Liver (tissue), 9 donors: ENCODE measurements around the gene CIZ1. TPM values are rescaled to one million over a fixed set of nuclear protein-coding genes. Genes with fewer than 3 reads are reported as not detected.

Experiments
- DNase-seq: peaks from one replicate; pipeline ENCODE4 v3.0.0-alpha.2; 2017; ENCODE audit warnings: low spot score
- H3K27ac ChIP-seq, 2 donors: one replicate each; pipeline ENCODE4 v1.7.0; 2013; ENCODE audit warnings: inconsistent platforms in 2 of 2, low read length in 2 of 2, control low read depth in 1 of 2, low read depth in 1 of 2, mild to moderate bottlenecking in 1 of 2
- H3K27me3 ChIP-seq, 4 donors: one replicate each; pipeline versions ENCODE4 v1.6.1 to v1.7.0; 2013; ENCODE audit warnings: low read length in 3 of 4, inconsistent platforms in 1 of 4, mild to moderate bottlenecking in 1 of 4, moderate library complexity in 1 of 4; ENCODE audit not compliant: control insufficient read depth in 4 of 4, insufficient read depth in 4 of 4
- H3K36me3 ChIP-seq, 4 donors: one replicate each; pipeline versions ENCODE4 v1.6.1 to v1.7.0; 2013; ENCODE audit warnings: low read length in 3 of 4, mild to moderate bottlenecking in 3 of 4, low read depth in 1 of 4, moderate library complexity in 1 of 4; ENCODE audit not compliant: control insufficient read depth in 4 of 4, insufficient read depth in 3 of 4
- H3K4me1 ChIP-seq, 4 donors: one replicate each; pipeline versions ENCODE4 v1.6.1 to v1.7.0; 2013; ENCODE audit warnings: low read length in 3 of 4, mild to moderate bottlenecking in 3 of 4, moderate library complexity in 1 of 4; ENCODE audit not compliant: control insufficient read depth in 4 of 4, insufficient read depth in 4 of 4
- H3K4me3 ChIP-seq, 3 donors: one replicate each; pipeline versions ENCODE4 v1.6.1 to v1.7.0; 2013; ENCODE audit warnings: low read length in 3 of 3, control low read depth in 1 of 3, low read depth in 1 of 3, mild to moderate bottlenecking in 1 of 3
- H3K9ac ChIP-seq, 2 donors: one replicate each; pipeline ENCODE4 v1.7.0; 2013; ENCODE audit warnings: low read length in 2 of 2, mild to moderate bottlenecking in 2 of 2, moderate library complexity in 2 of 2, control low read depth in 1 of 2, low read depth in 1 of 2
- H3K9me3 ChIP-seq, 4 donors: one replicate each; pipeline versions ENCODE4 v1.6.1 to v1.7.0; 2013; ENCODE audit warnings: low read length in 3 of 4; ENCODE audit not compliant: control insufficient read depth in 4 of 4
- EGR1 ChIP-seq, 2 donors: IDR thresholded peaks; 2 replicates each; pipeline ENCODE4 v1.6.1; 2016 to 2018; ENCODE audit warnings: antibody characterized with exemption in 2 of 2, low read depth in 2 of 2
- FOXA1 ChIP-seq: IDR thresholded peaks from 2 replicates; pipeline ENCODE4 v1.6.1; 2016; ENCODE audit warnings: antibody characterized with exemption
- FOXA2 ChIP-seq: IDR thresholded peaks from 2 replicates; pipeline ENCODE4 v1.6.1; 2016; ENCODE audit warnings: antibody characterized with exemption
- HNF4A ChIP-seq, 2 donors: conservative IDR thresholded peaks; 2 replicates each; pipeline ENCODE4 v1.6.1; 2016; ENCODE audit warnings: antibody characterized with exemption in 2 of 2, mild to moderate bottlenecking in 2 of 2
- HNF4G ChIP-seq: IDR thresholded peaks from 2 replicates; pipeline ENCODE4 v1.6.1; 2016; ENCODE audit warnings: antibody characterized with exemption
- JUND ChIP-seq, 2 donors: IDR thresholded peaks; 2 replicates each; pipeline ENCODE4 v1.6.1; 2016; ENCODE audit warnings: antibody characterized with exemption in 2 of 2
- NR2F2 ChIP-seq: IDR thresholded peaks from 2 replicates; pipeline ENCODE4 v1.6.1; 2016; ENCODE audit warnings: antibody characterized with exemption
- SP1 ChIP-seq: IDR thresholded peaks from 2 replicates; pipeline ENCODE4 v1.6.1; 2018; ENCODE audit warnings: antibody characterized with exemption, mild to moderate bottlenecking
- TAF1 ChIP-seq: conservative IDR thresholded peaks from 2 replicates; pipeline ENCODE4 v1.6.1; 2016; ENCODE audit warnings: antibody characterized with exemption, mild to moderate bottlenecking
- YY1 ChIP-seq: IDR thresholded peaks from 2 replicates; pipeline ENCODE4 v1.6.1; 2016; ENCODE audit warnings: antibody characterized with exemption, mild to moderate bottlenecking
- WGBS: extraction: QIAGEN DNeasy Blood & Tissue Kit; methylation state at CpG from one replicate; pipeline ENCODE4 v1.1.7; 2013; 5-methylcytosine and 5-hydroxymethylcytosine counted together
- polyA plus RNA-seq, 2 donors: library from polyadenylated mRNA; stranded (reverse) in 1 of 2; unstranded in 1 of 2; fragments of 200-250 nt in 1 of 2; fragments of >200 nt in 1 of 2; fragmentation: Nextera tagmentation in 1 of 2; extraction: Ambion mirVana in 1 of 2; gene quantifications; one replicate each; pipeline versions ENCODE4 v1.2.1 to v1.2.3, GENCODE V29; 2013 to 2015
- total RNA-seq, 2 donors: library from RNA; depleted of rRNA; stranded (reverse); fragments of >200 nt; gene quantifications; one replicate each; pipeline ENCODE4 v1.2.3, GENCODE V29; 2014
- TF ChIP-seq, protein P1 (sequence below): IDR thresholded peaks from 2 replicates; pipeline ENCODE4 v1.6.1; 2016; ENCODE audit warnings: antibody characterized with exemption
- TF ChIP-seq, protein P2 (sequence below): fragments of 150-350 bp; IDR thresholded peaks from 2 replicates; pipeline ENCODE4 v1.5.1; 2017; ENCODE audit warnings: improper control_type of control experiment, low read depth, low read length; ENCODE audit not compliant: missing input control
- TF ChIP-seq, protein P3 (sequence below): IDR thresholded peaks from 2 replicates; pipeline ENCODE4 v1.6.1; 2016; ENCODE audit warnings: antibody characterized with exemption
- TF ChIP-seq, protein P4 (sequence below): IDR thresholded peaks from 2 replicates; pipeline ENCODE4 v1.6.1; 2016; ENCODE audit warnings: antibody characterized with exemption
- donor health status: healthy.
- donor health status: healthy.
- donor health status: healthy.
- donor health status: healthy.
- donor health status: healthy.

Gene CIZ1
- total and polyA plus RNA-seq, 4 donors: 12.5 to 15.5 (median 13.7) TPM

DNA sequence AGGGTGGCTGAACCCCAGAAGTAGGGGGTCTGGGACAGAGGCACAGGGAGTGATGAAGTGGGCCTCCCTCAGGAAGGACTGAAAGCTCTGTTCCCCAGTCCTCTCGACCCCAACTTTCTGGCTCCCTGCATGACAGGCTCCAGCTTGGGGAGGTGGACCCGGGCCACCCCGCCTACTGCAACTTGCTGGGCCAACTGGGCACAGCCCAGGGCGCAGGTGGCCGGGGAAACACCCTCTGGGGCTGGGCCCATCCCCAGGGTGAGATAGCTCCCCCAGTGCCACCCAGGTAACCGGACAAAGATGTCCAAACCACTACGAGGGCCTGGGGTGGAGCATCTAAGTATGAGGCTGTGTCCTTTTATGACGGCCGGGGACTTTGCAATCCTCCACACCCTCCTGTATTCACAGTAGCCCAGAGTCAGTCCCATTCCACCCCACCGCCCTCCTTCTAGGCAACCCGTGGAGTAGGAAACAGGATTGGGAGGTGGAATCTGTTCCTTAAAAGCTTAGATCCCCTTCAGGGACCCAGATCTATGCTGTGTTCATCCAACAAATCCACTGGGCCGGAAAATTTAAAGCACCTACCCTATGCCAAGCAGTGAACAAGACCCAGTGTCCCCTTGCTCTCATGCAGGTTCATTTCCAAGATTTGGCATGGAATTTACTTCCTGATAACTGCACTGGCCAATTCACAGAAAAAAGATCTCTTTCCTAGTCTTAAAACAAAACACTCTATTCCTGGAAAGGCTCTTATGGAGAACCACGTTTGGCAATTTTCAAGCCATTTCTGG lies 31.7 kb upstream of the CIZ1 start (continued):
- TF ChIP-seq, protein P1, sequence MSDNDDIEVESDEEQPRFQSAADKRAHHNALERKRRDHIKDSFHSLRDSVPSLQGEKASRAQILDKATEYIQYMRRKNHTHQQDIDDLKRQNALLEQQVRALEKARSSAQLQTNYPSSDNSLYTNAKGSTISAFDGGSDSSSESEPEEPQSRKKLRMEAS: no peak

DNA sequence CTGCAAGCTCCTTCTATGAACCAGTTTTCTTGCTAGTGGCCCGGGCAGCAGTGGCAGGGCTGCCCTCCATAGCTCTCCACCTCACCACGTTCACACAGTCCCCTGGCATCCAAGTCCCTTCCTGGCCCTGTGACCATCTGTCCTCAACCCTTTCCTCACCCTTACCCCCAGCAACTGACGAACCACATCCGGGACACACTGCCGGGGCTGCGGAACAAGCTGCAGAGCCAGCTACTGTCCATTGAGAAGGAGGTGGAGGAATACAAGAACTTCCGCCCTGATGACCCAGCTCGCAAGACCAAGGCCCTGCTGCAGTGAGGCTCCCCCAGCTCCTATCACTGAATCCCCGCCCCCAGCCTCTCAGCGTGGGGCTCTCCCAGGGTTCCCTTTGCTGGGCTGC lies 30.7 kb upstream of the CIZ1 start:
- H3K27me3 ChIP-seq: no peaks in the 10 kb centered on the region
- no peak for DNase-seq
- TF ChIP-seq, protein P2, sequence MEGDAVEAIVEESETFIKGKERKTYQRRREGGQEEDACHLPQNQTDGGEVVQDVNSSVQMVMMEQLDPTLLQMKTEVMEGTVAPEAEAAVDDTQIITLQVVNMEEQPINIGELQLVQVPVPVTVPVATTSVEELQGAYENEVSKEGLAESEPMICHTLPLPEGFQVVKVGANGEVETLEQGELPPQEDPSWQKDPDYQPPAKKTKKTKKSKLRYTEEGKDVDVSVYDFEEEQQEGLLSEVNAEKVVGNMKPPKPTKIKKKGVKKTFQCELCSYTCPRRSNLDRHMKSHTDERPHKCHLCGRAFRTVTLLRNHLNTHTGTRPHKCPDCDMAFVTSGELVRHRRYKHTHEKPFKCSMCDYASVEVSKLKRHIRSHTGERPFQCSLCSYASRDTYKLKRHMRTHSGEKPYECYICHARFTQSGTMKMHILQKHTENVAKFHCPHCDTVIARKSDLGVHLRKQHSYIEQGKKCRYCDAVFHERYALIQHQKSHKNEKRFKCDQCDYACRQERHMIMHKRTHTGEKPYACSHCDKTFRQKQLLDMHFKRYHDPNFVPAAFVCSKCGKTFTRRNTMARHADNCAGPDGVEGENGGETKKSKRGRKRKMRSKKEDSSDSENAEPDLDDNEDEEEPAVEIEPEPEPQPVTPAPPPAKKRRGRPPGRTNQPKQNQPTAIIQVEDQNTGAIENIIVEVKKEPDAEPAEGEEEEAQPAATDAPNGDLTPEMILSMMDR: no peak
- TF ChIP-seq, protein P1: no peak
- TF ChIP-seq JUND (IDR thresholded peaks at IDR 0.05): no peak
- TF ChIP-seq FOXA2: no peak
- no peak for TF ChIP-seq SP1
- TF ChIP-seq HNF4G: no peak
- no peak for TF ChIP-seq TAF1
- TF ChIP-seq, protein P3, sequence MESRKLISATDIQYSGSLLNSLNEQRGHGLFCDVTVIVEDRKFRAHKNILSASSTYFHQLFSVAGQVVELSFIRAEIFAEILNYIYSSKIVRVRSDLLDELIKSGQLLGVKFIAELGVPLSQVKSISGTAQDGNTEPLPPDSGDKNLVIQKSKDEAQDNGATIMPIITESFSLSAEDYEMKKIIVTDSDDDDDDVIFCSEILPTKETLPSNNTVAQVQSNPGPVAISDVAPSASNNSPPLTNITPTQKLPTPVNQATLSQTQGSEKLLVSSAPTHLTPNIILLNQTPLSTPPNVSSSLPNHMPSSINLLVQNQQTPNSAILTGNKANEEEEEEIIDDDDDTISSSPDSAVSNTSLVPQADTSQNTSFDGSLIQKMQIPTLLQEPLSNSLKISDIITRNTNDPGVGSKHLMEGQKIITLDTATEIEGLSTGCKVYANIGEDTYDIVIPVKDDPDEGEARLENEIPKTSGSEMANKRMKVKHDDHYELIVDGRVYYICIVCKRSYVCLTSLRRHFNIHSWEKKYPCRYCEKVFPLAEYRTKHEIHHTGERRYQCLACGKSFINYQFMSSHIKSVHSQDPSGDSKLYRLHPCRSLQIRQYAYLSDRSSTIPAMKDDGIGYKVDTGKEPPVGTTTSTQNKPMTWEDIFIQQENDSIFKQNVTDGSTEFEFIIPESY: no peak
- TF ChIP-seq, protein P4, sequence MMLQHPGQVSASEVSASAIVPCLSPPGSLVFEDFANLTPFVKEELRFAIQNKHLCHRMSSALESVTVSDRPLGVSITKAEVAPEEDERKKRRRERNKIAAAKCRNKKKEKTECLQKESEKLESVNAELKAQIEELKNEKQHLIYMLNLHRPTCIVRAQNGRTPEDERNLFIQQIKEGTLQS: no peak
- no peak for TF ChIP-seq EGR1 (IDR thresholded peaks at IDR 0.05; ENCODE audit: low read depth in 2 of 2)
- TF ChIP-seq YY1: no peak
- no peak for TF ChIP-seq HNF4A (conservative IDR thresholded peaks at IDR 0.05)
- no peak for TF ChIP-seq NR2F2
- no peak for TF ChIP-seq FOXA1
- no peak overlapping the region for H3K4me3 ChIP-seq
- H3K9ac ChIP-seq: no peak overlapping the region
- H3K27ac ChIP-seq: no peak overlapping the region
- peaks cover 0 to 3% (median 0%) of the 10 kb centered on the region in 4 donors for H3K36me3 ChIP-seq
- peaks cover 4 to 22% (median 11%) of the 10 kb centered on the region in 4 donors for H3K4me1 ChIP-seq
- WGBS: 90% methylated on average over 10 of the region's 10 CpGs
- no peaks in the 10 kb centered on the region for H3K9me3 ChIP-seq

DNA sequence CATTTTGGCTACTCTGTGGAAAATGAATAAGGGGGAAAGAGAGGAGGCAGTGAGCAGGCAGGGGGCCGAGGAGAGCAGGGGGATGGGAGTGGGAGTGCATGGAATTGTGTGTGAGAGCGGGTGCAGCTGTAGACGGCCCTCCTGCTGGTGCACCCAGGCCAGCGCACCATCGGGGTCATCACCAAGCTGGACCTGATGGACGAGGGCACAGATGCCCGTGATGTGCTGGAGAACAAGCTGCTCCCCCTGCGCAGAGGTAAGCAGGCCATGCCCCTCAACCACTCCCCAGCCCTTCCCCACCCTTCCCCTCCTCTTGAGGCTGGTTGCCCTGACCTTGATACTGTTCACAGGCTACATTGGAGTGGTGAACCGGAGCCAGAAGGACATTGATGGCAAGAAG lies 28.5 kb upstream of the CIZ1 start:
- no peak for DNase-seq
- peaks cover 6 to 35% (median 24%) of the 10 kb centered on the region in 4 donors for H3K4me1 ChIP-seq

More for the DNA sequence above, 28.5 kb upstream of the CIZ1 start:
- no peaks in the 10 kb centered on the region for H3K27me3 ChIP-seq
- no peak overlapping the region for H3K4me3 ChIP-seq
- no peak for TF ChIP-seq HNF4A (conservative IDR thresholded peaks at IDR 0.05)
- TF ChIP-seq YY1: no peak
- H3K9ac ChIP-seq: no peak overlapping the region
- peaks cover 0 to 3% (median 0%) of the 10 kb centered on the region in 4 donors for H3K36me3 ChIP-seq
- H3K27ac ChIP-seq: no peak overlapping the region
- 92% methylated on average over 9 of the region's 9 CpGs for WGBS
- H3K9me3 ChIP-seq: no peaks in the 10 kb centered on the region
